HG03575 (cell line): ENCODE measurements around the gene CNTN1.

Experiments
- ATAC-seq: cut with Tn5 transposase; IDR thresholded peaks from one replicate; pipeline ENCODE4 v1.9.1; 2021; ENCODE audit not compliant: unreplicated experiment, insufficient number of reproducible peaks, low FRiP score; ENCODE audit errors: extremely low read depth

CNTN1 gene

GRCh38 chr12:40752011-40752410 is 59.8 kb downstream of the CNTN1 start:
- ATAC-seq = no peak

- no peak for ATAC-seq
Measured at GRCh38 chr12:40760821-40761220, 68.6 kb downstream of the CNTN1 start.

GRCh38 chr12:40762072-40762471 is 69.8 kb downstream of the CNTN1 start:
- ATAC-seq = no peak

- no peak for ATAC-seq
Measured at GRCh38 chr12:40768125-40768864, 76.1 kb downstream of the CNTN1 start.

GRCh38 chr12:40769846-40770245 is 77.6 kb downstream of the CNTN1 start:
- no peak for ATAC-seq

GRCh38 chr12:40770781-40771180 is 78.5 kb downstream of the CNTN1 start:
- ATAC-seq = no peak

- no peak for ATAC-seq
Measured at GRCh38 chr12:40775661-40776060, 83.4 kb downstream of the CNTN1 start.

GRCh38 chr12:40784102-40784501 is 91.9 kb downstream of the CNTN1 start:
- ATAC-seq = no peak

GRCh38 chr12:40788276-40788675 is 96.0 kb downstream of the CNTN1 start:
- no peak for ATAC-seq

GRCh38 chr12:40792792-40793386 is 100.7 kb downstream of the CNTN1 start:
- no peak for ATAC-seq

GRCh38 chr12:40793471-40793870 is 101.2 kb downstream of the CNTN1 start:
- no peak for ATAC-seq

- ATAC-seq = no peak
Measured at GRCh38 chr12:40794087-40794486, 101.8 kb downstream of the CNTN1 start.

GRCh38 chr12:40801082-40801481 is 108.8 kb downstream of the CNTN1 start:
- no peak for ATAC-seq

GRCh38 chr12:40801861-40802260 is 109.6 kb downstream of the CNTN1 start:
- no peak for ATAC-seq

GRCh38 chr12:40802656-40803055 is 110.4 kb downstream of the CNTN1 start:
- ATAC-seq = no peak

- ATAC-seq = no peak
Measured at GRCh38 chr12:40819436-40820108, 127.3 kb downstream of the CNTN1 start.

- ATAC-seq = no peak
Measured at GRCh38 chr12:40820794-40821484, 128.7 kb downstream of the CNTN1 start.

- no peak for ATAC-seq
Measured at GRCh38 chr12:40825156-40825555, 132.9 kb downstream of the CNTN1 start.

GRCh38 chr12:40827683-40828592 is 135.7 kb downstream of the CNTN1 start:
- no peak for ATAC-seq
